ENCODE measurements around the gene CARS2. TPM values are rescaled to one million over a fixed set of nuclear protein-coding genes. Genes with fewer than 3 reads are reported as not detected.

CARS2 gene
- total RNA-seq, 3 donors from 2014 or later (not counting 1 experiment from before 2014, with no cell fraction given): 65.3 to 77.3 (median 73.0) TPM

DNA sequence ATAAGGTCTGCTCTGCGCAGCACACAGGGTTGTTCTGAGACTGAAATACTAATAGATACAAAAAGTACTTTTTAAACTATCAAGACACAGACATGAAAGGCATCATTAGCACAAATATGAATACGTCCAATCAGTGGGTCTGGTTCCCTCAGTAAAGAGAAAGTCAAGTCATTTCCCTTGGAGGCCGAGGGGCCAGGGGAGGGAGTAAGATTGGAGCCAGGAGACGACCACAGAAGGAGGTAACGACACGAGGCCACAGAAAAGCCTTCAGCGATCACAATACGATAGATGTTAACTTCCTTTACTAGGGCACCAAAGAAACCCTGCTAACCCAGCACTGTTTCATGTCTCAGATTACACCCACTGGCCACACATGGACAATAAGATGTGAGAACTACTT, 5.3 kb downstream of the CARS2 start:
- H3K4me1 Mint-ChIP-seq: peaks cover 28 to 40% of the 10 kb centered on the region in 2 donors
- H3K4me1 ChIP-seq (ENCODE audit: control insufficient read depth, insufficient read depth, low read length): peaks cover 16% of the 10 kb centered on the region
- H3K27me3 ChIP-seq (ENCODE audit: control insufficient read depth, insufficient read depth, low read length): no peaks in the 10 kb centered on the region
- peaks cover 48% of the 10 kb centered on the region for H3K36me3 ChIP-seq (ENCODE audit: control insufficient read depth, insufficient read depth, low read length)
- WGBS (ENCODE audit: insufficient coverage): 54% methylated on average over 7 of the region's 8 CpGs
- peaks cover 8% of the 10 kb centered on the region for H3K36me3 Mint-ChIP-seq
- no peaks in the 10 kb centered on the region for H3K9me3 Mint-ChIP-seq
- ATAC-seq: no peak
- H3K27ac Mint-ChIP-seq: no peak overlapping the region
- H3K9me3 ChIP-seq (ENCODE audit: control insufficient read depth, insufficient read depth, low read length): no peaks in the 10 kb centered on the region
- intact Hi-C loops (cut with micrococcal nuclease): no loop called here
- TF ChIP-seq, protein P1, sequence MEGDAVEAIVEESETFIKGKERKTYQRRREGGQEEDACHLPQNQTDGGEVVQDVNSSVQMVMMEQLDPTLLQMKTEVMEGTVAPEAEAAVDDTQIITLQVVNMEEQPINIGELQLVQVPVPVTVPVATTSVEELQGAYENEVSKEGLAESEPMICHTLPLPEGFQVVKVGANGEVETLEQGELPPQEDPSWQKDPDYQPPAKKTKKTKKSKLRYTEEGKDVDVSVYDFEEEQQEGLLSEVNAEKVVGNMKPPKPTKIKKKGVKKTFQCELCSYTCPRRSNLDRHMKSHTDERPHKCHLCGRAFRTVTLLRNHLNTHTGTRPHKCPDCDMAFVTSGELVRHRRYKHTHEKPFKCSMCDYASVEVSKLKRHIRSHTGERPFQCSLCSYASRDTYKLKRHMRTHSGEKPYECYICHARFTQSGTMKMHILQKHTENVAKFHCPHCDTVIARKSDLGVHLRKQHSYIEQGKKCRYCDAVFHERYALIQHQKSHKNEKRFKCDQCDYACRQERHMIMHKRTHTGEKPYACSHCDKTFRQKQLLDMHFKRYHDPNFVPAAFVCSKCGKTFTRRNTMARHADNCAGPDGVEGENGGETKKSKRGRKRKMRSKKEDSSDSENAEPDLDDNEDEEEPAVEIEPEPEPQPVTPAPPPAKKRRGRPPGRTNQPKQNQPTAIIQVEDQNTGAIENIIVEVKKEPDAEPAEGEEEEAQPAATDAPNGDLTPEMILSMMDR (IDR thresholded peaks at IDR 0.05): no peak
- H3K27ac ChIP-seq (ENCODE audit: low read length): no peak overlapping the region
- H3K27me3 Mint-ChIP-seq (ENCODE audit: low read depth in 2 of 2): no peaks in the 10 kb centered on the region
- H3K4me3 Mint-ChIP-seq: no peak overlapping the region
- no peak for DNase-seq
- no peak overlapping the region for H3K4me3 ChIP-seq (ENCODE audit: low read length)

GRCh38 chr13:110700186-110700585, 5.7 kb downstream of the CARS2 start:
- WGBS (ENCODE audit: insufficient coverage): 93% methylated on average over 14 of the region's 14 CpGs
- H3K27me3 ChIP-seq (ENCODE audit: control insufficient read depth, insufficient read depth, low read length): no peaks in the 10 kb centered on the region
- Mint-ChIP-seq H3K9me3 (no peaks in the 10 kb centered on the region), H3K4me1 (peaks cover 24 to 38% of the 10 kb centered on the region in 2 donors), H3K4me3 (no peak overlapping the region), H3K36me3 (peaks cover 8% of the 10 kb centered on the region), H3K27me3 (ENCODE audit: low read depth in 2 of 2) (no peaks in the 10 kb centered on the region), H3K27ac (no peak overlapping the region)
- peaks cover 13% of the 10 kb centered on the region for H3K4me1 ChIP-seq (ENCODE audit: control insufficient read depth, insufficient read depth, low read length)
- no peak overlapping the region for H3K4me3 ChIP-seq (ENCODE audit: low read length)
- H3K27ac ChIP-seq (ENCODE audit: low read length): no peak overlapping the region
- H3K9me3 ChIP-seq (ENCODE audit: control insufficient read depth, insufficient read depth, low read length): no peaks in the 10 kb centered on the region
- no peak for DNase-seq
- TF ChIP-seq, protein P1 (IDR thresholded peaks at IDR 0.05): no peak
- ATAC-seq: no peak
- peaks cover 50% of the 10 kb centered on the region for H3K36me3 ChIP-seq (ENCODE audit: control insufficient read depth, insufficient read depth, low read length)
- intact Hi-C loops (cut with micrococcal nuclease): no loop called here

- no peak for DNase-seq
- H3K27ac ChIP-seq (ENCODE audit: low read length): no peak overlapping the region
- Mint-ChIP-seq H3K27ac (no peak overlapping the region), H3K36me3 (peaks cover 8% of the 10 kb centered on the region), H3K9me3 (no peaks in the 10 kb centered on the region), H3K4me3 (no peak overlapping the region), H3K4me1 (peaks cover 21 to 33% of the 10 kb centered on the region in 2 donors), H3K27me3 (ENCODE audit: low read depth in 2 of 2) (no peaks in the 10 kb centered on the region)
- WGBS (ENCODE audit: insufficient coverage): 83% methylated on average over 15 of the region's 15 CpGs
- intact Hi-C loops (cut with micrococcal nuclease): no loop called here
- peaks cover 6% of the 10 kb centered on the region for H3K4me1 ChIP-seq (ENCODE audit: control insufficient read depth, insufficient read depth, low read length)
- H3K27me3 ChIP-seq (ENCODE audit: control insufficient read depth, insufficient read depth, low read length): no peaks in the 10 kb centered on the region
- H3K9me3 ChIP-seq (ENCODE audit: control insufficient read depth, insufficient read depth, low read length): no peaks in the 10 kb centered on the region
- peaks cover 56% of the 10 kb centered on the region for H3K36me3 ChIP-seq (ENCODE audit: control insufficient read depth, insufficient read depth, low read length)
- H3K4me3 ChIP-seq (ENCODE audit: low read length): no peak overlapping the region
- no peak for ATAC-seq
- TF ChIP-seq, protein P1 (IDR thresholded peaks at IDR 0.05): no peak
These were observed 6.5 kb downstream of the CARS2 start for GRCh38 chr13:110699148-110700145.

Measured in natural killer cell (primary cell).